Aorta (tissue), 5 donors: ENCODE data around the gene RAB29. TPM values are rescaled to one million over a fixed set of nuclear protein-coding genes. Genes with fewer than 3 reads are reported as not detected.
A peak's percentile ranks its signal among the peaks of the same experiment; 100 is the strongest.

Experiments used
- ATAC-seq: fragments of 200-7000 bp; cut with Tn5 transposase; one replicate; pipeline ENCODE4 v1.9.1; 2022; ENCODE audit warnings: moderate library complexity; ENCODE audit not compliant: low FRiP score
- DNase-seq, 2 donors: peaks; one replicate each; pipeline ENCODE4 v3.0.0-alpha.2; 2020
- H3K27ac ChIP-seq, 2 donors: one replicate each; pipeline ENCODE4 v1.5.1; 2013; ENCODE audit warnings: low read length in 2 of 2, mild to moderate bottlenecking in 2 of 2, moderate library complexity in 2 of 2, control low read depth in 1 of 2, inconsistent platforms in 1 of 2, low read depth in 1 of 2
- H3K27me3 ChIP-seq, 2 donors: one replicate each; pipeline ENCODE4 v1.6.1; 2013; ENCODE audit warnings: control low read depth in 1 of 2, low read length in 1 of 2, mild to moderate bottlenecking in 1 of 2, moderate library complexity in 1 of 2; ENCODE audit not compliant: insufficient read depth in 2 of 2, control insufficient read depth in 1 of 2
- H3K36me3 ChIP-seq, 2 donors: one replicate each; pipeline ENCODE4 v1.6.1; 2013; ENCODE audit warnings: control low read depth in 1 of 2, low read length in 1 of 2, mild to moderate bottlenecking in 1 of 2; ENCODE audit not compliant: insufficient read depth in 2 of 2, control insufficient read depth in 1 of 2
- H3K4me1 ChIP-seq, 2 donors: one replicate each; pipeline ENCODE4 v1.6.1; 2013; ENCODE audit warnings: low read length in 2 of 2, control low read depth in 1 of 2, mild to moderate bottlenecking in 1 of 2, moderate library complexity in 1 of 2; ENCODE audit not compliant: insufficient read depth in 2 of 2, control insufficient read depth in 1 of 2
- H3K4me3 ChIP-seq, 2 donors: one replicate each; pipeline ENCODE4 v1.5.1; 2013; ENCODE audit warnings: low read length in 2 of 2, control low read depth in 1 of 2, mild to moderate bottlenecking in 1 of 2
- H3K9me3 ChIP-seq: one replicate; pipeline ENCODE4 v1.6.1; 2013; ENCODE audit warnings: mild to moderate bottlenecking, low read length; ENCODE audit not compliant: control insufficient read depth
- WGBS, 2 donors: extraction: QIAGEN DNeasy Blood & Tissue Kit; methylation state at CpG; one replicate each; pipeline ENCODE4 v1.1.7; 2013; 5-methylcytosine and 5-hydroxymethylcytosine counted together
- intact Hi-C, 2 donors: fragments of 100-400 bp; cut with DNase I; formaldehyde crosslinking; loops; one replicate each; pipeline versions ENCODE4 v1.14.2 to v1.15.0; 2022
- polyA plus RNA-seq, 2 donors: library from polyadenylated mRNA; stranded (reverse); fragments of 200-250 nt; gene quantifications; one replicate each; pipeline ENCODE4 v1.2.3, GENCODE V29; 2013
- total RNA-seq, 2 donors: library from RNA; stranded (reverse); fragmentation: NEBNext Ultra II Directional; extraction: Animal tissue kit (Norgen Biotek cat#: 25700); gene quantifications; one replicate each; pipeline ENCODE4 v1.2.1, GENCODE V29; 2021
- donor health status: healthy with polysubstance abuse.
- donor health status: Bipolar disorder and iron deficiency.
- donor health status: DM: no; HTN: no; CAD: no.
- donor health status: DM: no; HTN: no; CAD: no.
- donor health status: DM: yes; HTN: yes; CAD: no.

RAB29 gene
- total and polyA plus RNA-seq, 4 donors, result 19.5 to 38.9 (median 32.0) TPM

DNA sequence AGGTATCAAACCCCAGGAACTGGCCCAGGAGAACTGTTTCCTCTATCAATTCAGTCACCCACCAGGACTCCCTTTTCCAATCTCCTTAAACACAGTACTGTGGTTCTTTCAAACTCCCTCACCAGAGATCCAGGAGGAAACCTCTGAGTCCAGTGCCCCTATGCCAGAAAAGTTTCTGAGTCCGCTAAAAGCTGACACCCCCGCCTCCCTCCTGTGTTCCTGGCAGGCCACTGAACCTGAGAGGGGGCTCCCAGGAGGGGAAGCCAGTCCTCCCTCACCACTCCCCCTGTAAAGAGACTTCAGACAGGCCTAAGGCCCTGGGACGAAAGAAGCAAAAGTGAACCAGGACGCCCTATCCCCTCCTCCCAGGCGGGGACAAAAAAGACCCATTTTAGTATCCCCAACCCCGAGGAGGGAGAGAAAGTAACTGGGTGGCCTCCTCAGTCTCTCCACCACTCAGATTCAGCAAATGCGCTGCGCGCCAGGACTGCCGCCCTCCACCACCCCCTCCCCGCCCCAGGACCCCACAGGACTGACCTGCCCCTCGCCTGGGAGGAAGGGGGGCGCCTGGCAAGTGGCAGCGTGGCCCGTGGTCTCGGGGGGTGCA lies 37.1 kb upstream of the RAB29 start:
- DNase-seq, result no peak
- H3K4me1 ChIP-seq, result peaks cover under 1 to 5% of the 10 kb centered on the region in 2 donors
- ATAC-seq, result peak; percentile 53
- WGBS, 2 donors, result 1% methylated on average over 14 to 16 of the region's 16 CpGs
- peak overlapping the region; percentile 81 to 84 for H3K4me3 ChIP-seq
- intact Hi-C loops, result loop anchor here (5.0 kb wide), 4 partner anchors 65 to 170 kb away; no protein-coding TSS in a partner anchor
- H3K36me3 ChIP-seq, result no peaks in the 10 kb centered on the region
- no peaks in the 10 kb centered on the region for H3K27me3 ChIP-seq
- H3K27ac ChIP-seq, result peak overlapping the region; percentile 68 to 77
- no peaks in the 10 kb centered on the region for H3K9me3 ChIP-seq

DNA sequence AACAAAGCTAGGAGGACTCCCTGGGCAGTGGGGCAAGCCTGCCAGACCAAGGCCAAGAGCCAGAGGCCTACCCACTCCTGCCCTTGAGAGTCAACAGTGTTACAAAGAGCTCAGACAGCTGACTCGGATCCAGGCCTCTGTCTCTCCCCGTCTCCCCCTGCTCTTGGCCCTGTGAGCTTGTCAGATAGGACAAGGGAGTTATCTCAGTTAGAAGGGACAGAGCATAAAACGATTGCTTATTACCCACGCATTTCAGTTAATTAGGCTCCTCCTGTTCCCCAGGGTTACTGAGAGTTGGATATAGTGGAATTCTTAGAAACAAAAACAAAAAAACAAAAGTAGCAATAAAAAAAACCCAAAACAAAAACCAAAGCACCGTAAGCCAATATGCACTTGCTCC lies 36.4 kb upstream of the RAB29 start:
- Histone ChIP-seq H3K36me3 (no peaks in the 10 kb centered on the region), H3K4me3 (peak overlapping the region; percentile 81 to 84), H3K9me3 (no peaks in the 10 kb centered on the region), H3K27me3 (no peaks in the 10 kb centered on the region), H3K4me1 (peaks cover 5 to 7% of the 10 kb centered on the region in 2 donors), H3K27ac (no peak overlapping the region)
- ATAC-seq, result no peak
- 1 to 7% methylated on average over 5 of the region's 5 CpGs for WGBS, 2 donors
- no peak for DNase-seq
- intact Hi-C loops, result loop anchor here (5.0 kb wide), 4 partner anchors 64 to 171 kb away; no protein-coding TSS in a partner anchor

DNA sequence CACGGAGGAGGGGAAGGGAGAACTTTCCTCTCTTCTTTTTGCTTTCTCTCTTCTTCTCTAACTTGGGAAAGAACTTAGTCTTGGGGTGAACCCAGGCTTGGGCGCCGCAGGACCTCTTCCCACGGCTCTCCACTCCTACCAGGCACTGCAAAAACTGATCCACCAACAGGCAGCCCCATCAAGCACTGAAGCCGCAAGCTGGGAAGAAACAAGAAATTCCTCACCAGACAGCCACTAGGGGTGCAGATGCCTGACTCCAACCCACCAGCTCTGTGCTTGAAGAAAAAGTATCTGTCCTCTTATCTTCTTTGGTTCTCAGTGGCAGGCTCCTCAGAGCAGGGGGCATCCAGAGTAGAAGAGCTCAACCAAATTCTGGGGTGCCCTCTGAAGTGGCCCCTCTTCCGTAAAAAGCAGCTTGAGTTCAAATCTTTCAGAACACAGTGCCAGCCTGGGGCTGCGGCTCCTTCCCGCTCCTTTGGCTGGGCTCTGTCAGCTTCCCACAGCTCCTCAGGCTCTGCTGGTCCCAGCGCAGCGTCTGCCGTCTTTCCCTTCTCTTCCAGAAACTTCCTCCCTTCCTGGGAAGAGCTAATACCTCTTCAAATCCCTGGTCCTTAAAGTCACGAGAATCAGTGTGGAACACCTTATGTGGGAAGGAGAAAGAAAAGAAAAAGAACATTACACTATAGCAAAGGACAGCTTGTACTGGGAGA lies 35.3 kb upstream of the RAB29 start:
- peak overlapping the region in 1 of 2 donors; percentile 6 for H3K27ac ChIP-seq
- no peak for DNase-seq
- intact Hi-C loops, result loop anchor here (5.0 kb wide), 4 partner anchors 63 to 172 kb away; no protein-coding TSS in a partner anchor
- ATAC-seq, result no peak
- no peaks in the 10 kb centered on the region for H3K9me3 ChIP-seq
- H3K4me1 ChIP-seq, result peaks cover 5 to 14% of the 10 kb centered on the region in 2 donors
- 12 to 22% methylated on average over 12 of the region's 12 CpGs for WGBS, 2 donors
- H3K36me3 ChIP-seq, result no peaks in the 10 kb centered on the region
- peak overlapping the region; percentile 28 to 81 for H3K4me3 ChIP-seq
- H3K27me3 ChIP-seq, result no peaks in the 10 kb centered on the region

DNA sequence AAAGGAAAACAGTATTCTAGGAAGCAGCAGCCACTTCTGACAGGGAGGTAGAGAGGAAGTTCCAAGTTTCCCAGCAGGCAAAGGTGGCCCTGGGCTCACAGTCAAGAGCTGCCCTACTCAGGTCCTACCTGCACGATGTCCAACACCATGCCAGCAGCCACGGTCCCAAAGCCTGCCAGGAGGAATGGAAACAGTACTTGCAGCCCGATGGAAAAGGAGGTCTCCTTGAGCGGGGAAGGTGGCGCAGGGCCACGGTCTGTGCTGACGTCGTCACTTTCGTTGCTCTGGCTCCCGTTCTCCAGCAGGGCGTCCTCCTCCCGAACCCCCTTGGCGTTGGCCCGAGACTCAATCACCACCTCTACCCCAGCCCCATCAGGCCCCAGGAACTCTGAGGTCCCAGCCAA lies 34.7 kb upstream of the RAB29 start:
- H3K4me1 ChIP-seq, result peaks cover 5 to 16% of the 10 kb centered on the region in 2 donors
- no peak for ATAC-seq
- 9 to 24% methylated on average over 14 of the region's 14 CpGs for WGBS, 2 donors
- intact Hi-C loops, result loop anchor here (5.0 kb wide), 4 partner anchors 63 to 172 kb away; no protein-coding TSS in a partner anchor
- no peaks in the 10 kb centered on the region for H3K36me3 ChIP-seq
- no peak overlapping the region for H3K27ac ChIP-seq
- no peaks in the 10 kb centered on the region for H3K27me3 ChIP-seq
- peak in 1 of 2 donors; percentile 56 for DNase-seq
- H3K9me3 ChIP-seq, result no peaks in the 10 kb centered on the region
- H3K4me3 ChIP-seq, result peak overlapping the region; percentile 28 to 81

DNA sequence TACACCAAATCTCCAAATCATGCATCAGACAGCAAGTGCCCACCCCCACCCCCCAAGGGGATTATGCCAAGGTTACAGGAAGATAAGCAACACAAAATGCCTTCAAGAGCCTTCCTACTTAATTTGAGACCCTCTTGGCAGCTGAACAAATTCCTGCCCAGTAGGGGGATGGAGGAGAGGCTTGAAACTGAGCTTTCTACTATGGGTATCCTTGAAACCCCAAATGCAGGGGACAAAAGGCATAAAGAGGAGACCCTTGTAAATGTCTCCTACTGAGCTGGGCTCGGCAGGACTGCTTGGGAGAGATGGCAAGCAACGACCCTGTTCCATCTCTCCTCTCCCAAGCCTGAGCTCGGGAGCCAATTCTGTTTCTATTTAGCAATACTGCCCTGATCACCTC lies 34.2 kb upstream of the RAB29 start:
- Histone ChIP-seq H3K27ac (no peak overlapping the region), H3K36me3 (no peaks in the 10 kb centered on the region), H3K4me3 (peak overlapping the region in 1 of 2 donors; percentile 81), H3K27me3 (no peaks in the 10 kb centered on the region), H3K9me3 (no peaks in the 10 kb centered on the region), H3K4me1 (peaks cover 5 to 16% of the 10 kb centered on the region in 2 donors)
- ATAC-seq (no peak), DNase-seq (no peak)
- WGBS, 2 donors, result 19 to 29% methylated on average over 3 of the region's 3 CpGs
- intact Hi-C loops, result no loop called here

DNA sequence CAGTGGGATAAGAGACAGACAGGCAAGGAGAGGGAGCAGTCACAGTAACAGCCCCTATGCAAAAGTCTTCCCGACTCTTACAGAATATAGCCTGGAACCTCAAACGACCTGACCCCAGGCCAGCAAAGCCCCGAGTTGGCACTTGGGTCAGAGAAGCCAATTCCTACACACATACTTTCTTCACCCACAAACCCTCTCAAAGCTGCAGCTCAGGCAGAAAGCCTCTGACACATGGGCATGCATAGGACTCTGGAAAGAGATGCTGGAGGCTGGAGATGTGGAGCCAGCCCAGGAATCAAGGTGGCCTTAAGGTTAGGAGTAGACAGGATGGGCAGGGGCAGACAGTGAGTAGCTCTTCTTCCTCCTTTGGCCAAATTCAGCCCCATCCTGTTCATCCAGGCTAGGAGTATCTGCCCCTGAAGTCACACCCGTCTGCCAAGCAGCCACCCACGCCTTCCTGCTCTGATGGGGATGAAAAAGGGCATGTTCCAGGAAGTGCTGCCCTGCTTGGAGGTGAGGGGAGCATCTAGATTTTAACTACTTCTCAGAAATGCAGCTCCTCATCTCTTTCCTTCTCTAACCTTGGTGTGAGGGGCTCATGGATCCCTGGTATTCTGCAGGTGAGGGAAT lies 29.9 kb upstream of the RAB29 start:
- Histone ChIP-seq H3K27me3 (no peaks in the 10 kb centered on the region), H3K4me3 (no peak overlapping the region), H3K27ac (no peak overlapping the region), H3K9me3 (no peaks in the 10 kb centered on the region), H3K4me1 (peaks cover 2 to 16% of the 10 kb centered on the region in 2 donors), H3K36me3 (no peaks in the 10 kb centered on the region)
- intact Hi-C loops, result no loop called here
- 5 to 22% methylated on average over 5 of the region's 5 CpGs for WGBS, 2 donors
- ATAC-seq, result no peak
- DNase-seq, result peak in 1 of 2 donors; percentile 72

DNA sequence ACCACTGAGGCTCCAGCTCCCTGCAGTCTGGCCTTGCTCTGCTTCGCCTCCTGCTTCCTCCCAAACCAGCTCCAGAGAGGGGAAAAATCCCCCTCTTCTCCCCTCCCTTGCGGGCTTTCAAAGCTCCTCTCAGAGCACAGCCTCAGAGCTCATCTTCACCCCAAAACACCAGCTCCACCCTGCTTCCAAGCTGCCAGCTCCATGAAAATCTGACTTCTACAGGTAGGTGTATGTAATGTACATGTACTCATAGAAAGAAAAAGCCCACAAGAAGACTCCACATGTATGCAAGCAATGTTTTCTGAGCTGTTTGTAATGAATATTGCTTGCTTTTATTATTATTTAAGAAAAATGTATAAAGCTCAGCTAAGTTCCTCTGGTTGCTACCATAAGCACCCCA lies 29.3 kb upstream of the RAB29 start:
- intact Hi-C loops, result no loop called here
- 42 to 67% methylated on average over 2 of the region's 2 CpGs for WGBS, 2 donors

DNA sequence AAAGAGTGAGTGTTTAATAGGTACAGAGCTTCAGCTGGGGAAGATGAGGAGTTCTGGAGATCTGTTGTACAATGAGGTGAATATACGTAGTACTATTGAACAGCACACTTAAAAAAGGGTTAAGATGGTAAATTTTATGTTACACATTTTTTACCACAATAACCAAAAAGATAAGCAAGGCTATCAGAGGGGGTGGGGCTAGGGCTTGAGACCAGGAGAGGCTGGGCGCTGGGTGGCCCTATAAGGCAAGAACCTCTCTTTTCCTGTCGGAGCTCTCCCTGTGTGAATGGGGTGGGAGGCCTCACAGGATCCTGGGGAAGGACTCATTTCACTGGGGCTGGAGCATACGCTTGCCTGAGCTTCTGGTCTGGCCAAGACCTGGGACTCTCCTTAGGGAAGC lies 28.7 kb upstream of the RAB29 start:
- H3K27me3 ChIP-seq, result no peaks in the 10 kb centered on the region
- no peak for DNase-seq
- 42 to 53% methylated on average over 4 of the region's 4 CpGs for WGBS, 2 donors
- H3K4me3 ChIP-seq, result no peak overlapping the region
- intact Hi-C loops, result no loop called here
- H3K27ac ChIP-seq, result no peak overlapping the region
- no peaks in the 10 kb centered on the region for H3K9me3 ChIP-seq
- ATAC-seq, result no peak
- peaks cover 0 to 3% of the 10 kb centered on the region in 2 donors for H3K36me3 ChIP-seq
- peaks cover 0 to 16% of the 10 kb centered on the region in 2 donors for H3K4me1 ChIP-seq

More for the DNA sequence above, 29.3 kb upstream of the RAB29 start:
- Histone ChIP-seq H3K27me3 (no peaks in the 10 kb centered on the region), H3K4me3 (no peak overlapping the region), H3K36me3 (no peaks in the 10 kb centered on the region), H3K27ac (no peak overlapping the region), H3K4me1 (peaks cover 0 to 16% of the 10 kb centered on the region in 2 donors), H3K9me3 (no peaks in the 10 kb centered on the region)
- ATAC-seq (no peak), DNase-seq (no peak)
